ENCODE results near the gene PPIL1. TPM values are rescaled to one million over a fixed set of nuclear protein-coding genes. Genes with fewer than 3 reads are reported as not detected.

PPIL1 gene
- total and polyA plus RNA-seq, 2 donors (not counting 1 experiment from before 2014, with no cell fraction given) = 17.5 to 30.6 TPM

GRCh38 chr6:36817176-36817817 is 57.3 kb downstream of the PPIL1 start:
- H3K27ac ChIP-seq (ENCODE audit: insufficient read depth, low read length) = no peak overlapping the region
- H3K4me1 ChIP-seq (ENCODE audit: control insufficient read depth, extremely low read depth, insufficient read depth, low read length) = no peaks in the 10 kb centered on the region
- no peak overlapping the region for H3K4me2 ChIP-seq (ENCODE audit: extremely low read depth, insufficient read depth, low read length)
- H3K9me3 ChIP-seq (ENCODE audit: control insufficient read depth, insufficient read depth, low read depth, low read length) = no peaks in the 10 kb centered on the region
- H3K79me2 ChIP-seq (ENCODE audit: control insufficient read depth, insufficient read depth, low read length) = no peaks in the 10 kb centered on the region
- H4K20me1 ChIP-seq (ENCODE audit: control insufficient read depth, extremely low read depth, insufficient read depth, low read length) = no peaks in the 10 kb centered on the region
- no peak overlapping the region for H3K9ac ChIP-seq (ENCODE audit: insufficient read depth, low read length)
- no peak for TF ChIP-seq EZH2 (IDR thresholded peaks at IDR 0.05; ENCODE audit: low read length, missing control alignments)
- TF ChIP-seq, protein P1, sequence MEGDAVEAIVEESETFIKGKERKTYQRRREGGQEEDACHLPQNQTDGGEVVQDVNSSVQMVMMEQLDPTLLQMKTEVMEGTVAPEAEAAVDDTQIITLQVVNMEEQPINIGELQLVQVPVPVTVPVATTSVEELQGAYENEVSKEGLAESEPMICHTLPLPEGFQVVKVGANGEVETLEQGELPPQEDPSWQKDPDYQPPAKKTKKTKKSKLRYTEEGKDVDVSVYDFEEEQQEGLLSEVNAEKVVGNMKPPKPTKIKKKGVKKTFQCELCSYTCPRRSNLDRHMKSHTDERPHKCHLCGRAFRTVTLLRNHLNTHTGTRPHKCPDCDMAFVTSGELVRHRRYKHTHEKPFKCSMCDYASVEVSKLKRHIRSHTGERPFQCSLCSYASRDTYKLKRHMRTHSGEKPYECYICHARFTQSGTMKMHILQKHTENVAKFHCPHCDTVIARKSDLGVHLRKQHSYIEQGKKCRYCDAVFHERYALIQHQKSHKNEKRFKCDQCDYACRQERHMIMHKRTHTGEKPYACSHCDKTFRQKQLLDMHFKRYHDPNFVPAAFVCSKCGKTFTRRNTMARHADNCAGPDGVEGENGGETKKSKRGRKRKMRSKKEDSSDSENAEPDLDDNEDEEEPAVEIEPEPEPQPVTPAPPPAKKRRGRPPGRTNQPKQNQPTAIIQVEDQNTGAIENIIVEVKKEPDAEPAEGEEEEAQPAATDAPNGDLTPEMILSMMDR (conservative IDR thresholded peaks at IDR 0.05 in 1 of 2, IDR thresholded peaks at IDR 0.05 in 1 of 2; ENCODE audit: low read depth in 1 of 2, low read length in 2 of 2) = no peak
- H3K36me3 ChIP-seq (ENCODE audit: control insufficient read depth, insufficient read depth, low read length) = no peaks in the 10 kb centered on the region
- peaks cover 9% of the 10 kb centered on the region for H3K27me3 ChIP-seq (ENCODE audit: control insufficient read depth, insufficient read depth, low read length)
- H3K4me3 ChIP-seq (replicated peaks in 1 of 4; ENCODE audit: control extremely low read depth in 1 of 4, insufficient read depth in 1 of 4, low read depth in 3 of 4, low read length in 4 of 4) = no peak overlapping the region
- no peak for DNase-seq (ENCODE audit: low read depth in 2 of 2)
- no peak overlapping the region for H2AFZ ChIP-seq (ENCODE audit: low read length)

- Histone ChIP-seq H3K4me3 (replicated peaks in 1 of 4; ENCODE audit: control extremely low read depth in 1 of 4, insufficient read depth in 1 of 4, low read depth in 3 of 4, low read length in 4 of 4) (no peak overlapping the region), H3K27ac (ENCODE audit: insufficient read depth, low read length) (no peak overlapping the region), H3K79me2 (ENCODE audit: control insufficient read depth, insufficient read depth, low read length) (no peaks in the 10 kb centered on the region), H2AFZ (ENCODE audit: low read length) (no peak overlapping the region), H4K20me1 (ENCODE audit: control insufficient read depth, extremely low read depth, insufficient read depth, low read length) (no peaks in the 10 kb centered on the region), H3K4me1 (ENCODE audit: control insufficient read depth, extremely low read depth, insufficient read depth, low read length) (no peaks in the 10 kb centered on the region), H3K4me2 (ENCODE audit: extremely low read depth, insufficient read depth, low read length) (no peak overlapping the region), H3K9ac (ENCODE audit: insufficient read depth, low read length) (no peak overlapping the region), H3K27me3 (ENCODE audit: control insufficient read depth, insufficient read depth, low read length) (peaks cover 10% of the 10 kb centered on the region), H3K36me3 (ENCODE audit: control insufficient read depth, insufficient read depth, low read length) (no peaks in the 10 kb centered on the region), H3K9me3 (ENCODE audit: control insufficient read depth, insufficient read depth, low read depth, low read length) (no peaks in the 10 kb centered on the region)
- peak in 1 of 2 donors; percentile 15 for DNase-seq (ENCODE audit: low read depth in 2 of 2)
- TF ChIP-seq, protein P1 (conservative IDR thresholded peaks at IDR 0.05 in 1 of 2, IDR thresholded peaks at IDR 0.05 in 1 of 2; ENCODE audit: low read depth in 1 of 2, low read length in 2 of 2) = no peak
- no peak for TF ChIP-seq EZH2 (IDR thresholded peaks at IDR 0.05; ENCODE audit: low read length, missing control alignments)
These were observed 58.5 kb downstream of the PPIL1 start for GRCh38 chr6:36815962-36816735.

GRCh38 chr6:36814249-36814648 is 60.4 kb downstream of the PPIL1 start:
- Histone ChIP-seq H3K27me3 (ENCODE audit: control insufficient read depth, insufficient read depth, low read length) (peaks cover 10% of the 10 kb centered on the region), H4K20me1 (ENCODE audit: control insufficient read depth, extremely low read depth, insufficient read depth, low read length) (no peaks in the 10 kb centered on the region), H3K9ac (ENCODE audit: insufficient read depth, low read length) (no peak overlapping the region), H3K79me2 (ENCODE audit: control insufficient read depth, insufficient read depth, low read length) (no peaks in the 10 kb centered on the region), H3K4me3 (replicated peaks in 1 of 4; ENCODE audit: control extremely low read depth in 1 of 4, insufficient read depth in 1 of 4, low read depth in 3 of 4, low read length in 4 of 4) (no peak overlapping the region), H3K36me3 (ENCODE audit: control insufficient read depth, insufficient read depth, low read length) (no peaks in the 10 kb centered on the region), H3K4me2 (ENCODE audit: extremely low read depth, insufficient read depth, low read length) (no peak overlapping the region), H3K4me1 (ENCODE audit: control insufficient read depth, extremely low read depth, insufficient read depth, low read length) (no peaks in the 10 kb centered on the region), H3K27ac (ENCODE audit: insufficient read depth, low read length) (no peak overlapping the region), H2AFZ (ENCODE audit: low read length) (no peak overlapping the region), H3K9me3 (ENCODE audit: control insufficient read depth, insufficient read depth, low read depth, low read length) (no peaks in the 10 kb centered on the region)
- DNase-seq (ENCODE audit: low read depth in 2 of 2) = no peak
- TF ChIP-seq EZH2 (IDR thresholded peaks at IDR 0.05; ENCODE audit: low read length, missing control alignments) = no peak
- TF ChIP-seq, protein P1 (conservative IDR thresholded peaks at IDR 0.05 in 1 of 2, IDR thresholded peaks at IDR 0.05 in 1 of 2; ENCODE audit: low read depth in 1 of 2, low read length in 2 of 2) = no peak

All from fibroblast of lung (primary cell).